Activated CD4-positive, alpha-beta memory T cell treated with anti-CD3 and anti-CD28 coated beads for 36 hours (primary cell): Measurements from ENCODE around the gene GLRA1. TPM values are rescaled to one million over a fixed set of nuclear protein-coding genes. Genes with fewer than 3 reads are reported as not detected.

Experiments used
- CTCF ChIA-PET: fragments of 350-600 bp; sonication (Branson Sonifier 250); formaldehyde crosslinking; loops from one replicate; lab custom pipeline; 2021; ENCODE audit warnings: antibody characterized with exemption, inconsistent platforms; lab: Charles Lee
- POLR2A ChIA-PET: fragments of 350-600 bp; sonication (Branson Sonifier 250); formaldehyde crosslinking; loops from one replicate; lab custom pipeline; 2021; ENCODE audit warnings: antibody characterized with exemption; lab: Charles Lee
- DNase-seq: peaks from one replicate; pipeline ENCODE4 v3.0.0-alpha.2; 2020
- H3K27ac Mint-ChIP-seq: one replicate; pipeline ENCODE4 v1.8.0; 2021; ENCODE audit warnings: mixed read lengths
- H3K27me3 Mint-ChIP-seq: one replicate; pipeline ENCODE4 v1.8.0; 2021; ENCODE audit warnings: mixed read lengths
- H3K36me3 Mint-ChIP-seq: one replicate; pipeline ENCODE4 v1.8.0; 2021; ENCODE audit warnings: mixed read lengths
- H3K4me1 Mint-ChIP-seq: one replicate; pipeline ENCODE4 v1.8.0; 2021; ENCODE audit warnings: low read depth, mixed read lengths
- H3K4me3 Mint-ChIP-seq: one replicate; pipeline ENCODE4 v1.8.0; 2021; ENCODE audit warnings: mild to moderate bottlenecking, mixed read lengths
- H3K9me3 Mint-ChIP-seq: one replicate; pipeline ENCODE4 v1.8.0; 2021; ENCODE audit warnings: mixed read lengths
- intact Hi-C: fragments of 100-400 bp; cut with micrococcal nuclease; formaldehyde crosslinking; loops from one replicate; pipeline ENCODE4 v1.15.1; 2023
- total RNA-seq, 2 experiments: library from RNA; stranded (reverse); gene quantifications; one replicate each; pipeline ENCODE4 v1.2.3, GENCODE V29; 2021

Gene GLRA1
- total RNA-seq, 2 experiments from 2014 or later, result not detected

- Mint-ChIP-seq H3K27me3 (no peaks in the 10 kb centered on the region), H3K4me3 (no peak overlapping the region), H3K36me3 (no peaks in the 10 kb centered on the region), H3K4me1 (peaks cover 37% of the 10 kb centered on the region), H3K9me3 (no peaks in the 10 kb centered on the region), H3K27ac (no peak overlapping the region)
- ChIA-PET POLR2A (no interaction called here), CTCF (interaction anchor here (1.1 kb wide), 1 partner anchor 9 kb away, joined by 4 read pairs; no protein-coding TSS in a partner anchor)
- intact Hi-C loops, result no loop called here
- DNase-seq, result no peak
Observed at GRCh38 chr5:151949113-151949512, 24.5 kb upstream of the GLRA1 start.

- Mint-ChIP-seq H3K4me3 (no peak overlapping the region), H3K9me3 (no peaks in the 10 kb centered on the region), H3K27ac (no peak overlapping the region), H3K4me1 (peaks cover 34% of the 10 kb centered on the region), H3K36me3 (no peaks in the 10 kb centered on the region), H3K27me3 (no peaks in the 10 kb centered on the region)
- intact Hi-C loops, result no loop called here
- DNase-seq, result no peak
- CTCF ChIA-PET, result interaction anchor here (1.1 kb wide), 1 partner anchor 10 kb away, joined by 4 read pairs; no protein-coding TSS in a partner anchor
- POLR2A ChIA-PET, result no interaction called here
Observed at GRCh38 chr5:151947931-151948608, 23.4 kb upstream of the GLRA1 start.

GRCh38 chr5:151937851-151938250, 13.2 kb upstream of the GLRA1 start:
- Mint-ChIP-seq H3K9me3 (peaks cover 8% of the 10 kb centered on the region), H3K36me3 (no peaks in the 10 kb centered on the region), H3K27me3 (no peaks in the 10 kb centered on the region), H3K4me3 (no peak overlapping the region), H3K4me1 (no peaks in the 10 kb centered on the region), H3K27ac (no peak overlapping the region)
- intact Hi-C loops, result no loop called here
- DNase-seq, result no peak
- ChIA-PET POLR2A (no interaction called here), CTCF (no interaction called here)

- H3K27me3 Mint-ChIP-seq, result no peaks in the 10 kb centered on the region
- no peak overlapping the region for H3K27ac Mint-ChIP-seq
- H3K4me1 Mint-ChIP-seq, result no peaks in the 10 kb centered on the region
- H3K36me3 Mint-ChIP-seq, result no peaks in the 10 kb centered on the region
- DNase-seq, result no peak
- CTCF ChIA-PET, result no interaction called here
- intact Hi-C loops, result no loop called here
- H3K4me3 Mint-ChIP-seq, result no peak overlapping the region
- peaks cover 31% of the 10 kb centered on the region for H3K9me3 Mint-ChIP-seq
- POLR2A ChIA-PET, result no interaction called here
Observed at GRCh38 chr5:151935135-151935695, 10.6 kb upstream of the GLRA1 start.

GRCh38 chr5:151931260-151931659, 6.6 kb upstream of the GLRA1 start:
- intact Hi-C loops, result no loop called here
- Mint-ChIP-seq H3K4me1 (no peaks in the 10 kb centered on the region), H3K4me3 (no peak overlapping the region), H3K27ac (no peak overlapping the region), H3K27me3 (peaks cover 5% of the 10 kb centered on the region), H3K36me3 (no peaks in the 10 kb centered on the region), H3K9me3 (peaks cover 37% of the 10 kb centered on the region)
- DNase-seq, result no peak
- ChIA-PET POLR2A (no interaction called here), CTCF (no interaction called here)

GRCh38 chr5:151926188-151926587, 1.5 kb upstream of the GLRA1 start:
- Mint-ChIP-seq H3K36me3 (no peaks in the 10 kb centered on the region), H3K27me3 (peaks cover 27% of the 10 kb centered on the region), H3K9me3 (peaks cover 12% of the 10 kb centered on the region), H3K4me1 (no peaks in the 10 kb centered on the region), H3K4me3 (no peak overlapping the region), H3K27ac (no peak overlapping the region)
- ChIA-PET POLR2A (no interaction called here), CTCF (no interaction called here)
- no peak for DNase-seq
- intact Hi-C loops, result no loop called here

GRCh38 chr5:151925340-151925739, 689 bp upstream of the GLRA1 start:
- ChIA-PET CTCF (no interaction called here), POLR2A (no interaction called here)
- Mint-ChIP-seq H3K4me1 (no peaks in the 10 kb centered on the region), H3K27me3 (peaks cover 27% of the 10 kb centered on the region), H3K4me3 (no peak overlapping the region), H3K27ac (no peak overlapping the region), H3K9me3 (peaks cover 6% of the 10 kb centered on the region), H3K36me3 (no peaks in the 10 kb centered on the region)
- intact Hi-C loops, result no loop called here
- no peak for DNase-seq

GRCh38 chr5:151923866-151924476, 680 bp downstream of the GLRA1 start:
- H3K27ac Mint-ChIP-seq, result no peak overlapping the region
- ChIA-PET POLR2A (no interaction called here), CTCF (interaction anchor here (0.9 kb wide), 1 partner anchor 99 kb away, joined by 4 read pairs; no protein-coding TSS in a partner anchor)
- H3K4me3 Mint-ChIP-seq, result no peak overlapping the region
- intact Hi-C loops, result no loop called here
- no peaks in the 10 kb centered on the region for H3K9me3 Mint-ChIP-seq
- peaks cover 27% of the 10 kb centered on the region for H3K27me3 Mint-ChIP-seq
- H3K4me1 Mint-ChIP-seq, result no peaks in the 10 kb centered on the region
- no peaks in the 10 kb centered on the region for H3K36me3 Mint-ChIP-seq
- no peak for DNase-seq

- Mint-ChIP-seq H3K4me3 (no peak overlapping the region), H3K36me3 (no peaks in the 10 kb centered on the region), H3K4me1 (no peaks in the 10 kb centered on the region), H3K9me3 (no peaks in the 10 kb centered on the region), H3K27ac (no peak overlapping the region), H3K27me3 (peaks cover 25% of the 10 kb centered on the region)
- intact Hi-C loops, result no loop called here
- CTCF ChIA-PET, result no interaction called here
- no peak for DNase-seq
- POLR2A ChIA-PET, result no interaction called here
Observed at GRCh38 chr5:151921916-151922315, 2.7 kb downstream of the GLRA1 start.

GRCh38 chr5:151917904-151918303, 6.7 kb downstream of the GLRA1 start:
- H3K27ac Mint-ChIP-seq, result no peak overlapping the region
- DNase-seq, result no peak
- ChIA-PET POLR2A (no interaction called here), CTCF (interaction anchor here (0.6 kb wide), 1 partner anchor 287 kb away, joined by 3 read pairs; no protein-coding TSS in a partner anchor)
- H3K36me3 Mint-ChIP-seq, result no peaks in the 10 kb centered on the region
- intact Hi-C loops, result no loop called here
- H3K4me1 Mint-ChIP-seq, result no peaks in the 10 kb centered on the region
- H3K27me3 Mint-ChIP-seq, result peaks cover 6% of the 10 kb centered on the region
- no peak overlapping the region for H3K4me3 Mint-ChIP-seq
- H3K9me3 Mint-ChIP-seq, result no peaks in the 10 kb centered on the region

- DNase-seq, result no peak
- Mint-ChIP-seq H3K36me3 (no peaks in the 10 kb centered on the region), H3K4me3 (no peak overlapping the region), H3K27ac (no peak overlapping the region), H3K4me1 (no peaks in the 10 kb centered on the region), H3K9me3 (no peaks in the 10 kb centered on the region), H3K27me3 (no peaks in the 10 kb centered on the region)
- intact Hi-C loops, result no loop called here
- ChIA-PET POLR2A (no interaction called here), CTCF (no interaction called here)
Observed at GRCh38 chr5:151913425-151913824, 11.2 kb downstream of the GLRA1 start.

GRCh38 chr5:151912360-151912759, 12.3 kb downstream of the GLRA1 start:
- ChIA-PET CTCF (interaction anchor here (0.6 kb wide), 1 partner anchor 87 kb away, joined by 3 read pairs; no protein-coding TSS in a partner anchor), POLR2A (no interaction called here)
- H3K36me3 Mint-ChIP-seq, result no peaks in the 10 kb centered on the region
- no peak overlapping the region for H3K4me3 Mint-ChIP-seq
- no peak overlapping the region for H3K27ac Mint-ChIP-seq
- no peaks in the 10 kb centered on the region for H3K9me3 Mint-ChIP-seq
- H3K27me3 Mint-ChIP-seq, result no peaks in the 10 kb centered on the region
- no peaks in the 10 kb centered on the region for H3K4me1 Mint-ChIP-seq
- intact Hi-C loops, result no loop called here
- no peak for DNase-seq
